Measurements from ENCODE around the gene LANCL2.
A peak's percentile ranks its signal among the peaks of the same experiment; 100 is the strongest.
"Not testable (repeated sequence)": the region's sequence is repeated elsewhere in the genome, so short reads cannot be mapped to it uniquely, and the experiment has no call there.

LANCL2 gene

DNA sequence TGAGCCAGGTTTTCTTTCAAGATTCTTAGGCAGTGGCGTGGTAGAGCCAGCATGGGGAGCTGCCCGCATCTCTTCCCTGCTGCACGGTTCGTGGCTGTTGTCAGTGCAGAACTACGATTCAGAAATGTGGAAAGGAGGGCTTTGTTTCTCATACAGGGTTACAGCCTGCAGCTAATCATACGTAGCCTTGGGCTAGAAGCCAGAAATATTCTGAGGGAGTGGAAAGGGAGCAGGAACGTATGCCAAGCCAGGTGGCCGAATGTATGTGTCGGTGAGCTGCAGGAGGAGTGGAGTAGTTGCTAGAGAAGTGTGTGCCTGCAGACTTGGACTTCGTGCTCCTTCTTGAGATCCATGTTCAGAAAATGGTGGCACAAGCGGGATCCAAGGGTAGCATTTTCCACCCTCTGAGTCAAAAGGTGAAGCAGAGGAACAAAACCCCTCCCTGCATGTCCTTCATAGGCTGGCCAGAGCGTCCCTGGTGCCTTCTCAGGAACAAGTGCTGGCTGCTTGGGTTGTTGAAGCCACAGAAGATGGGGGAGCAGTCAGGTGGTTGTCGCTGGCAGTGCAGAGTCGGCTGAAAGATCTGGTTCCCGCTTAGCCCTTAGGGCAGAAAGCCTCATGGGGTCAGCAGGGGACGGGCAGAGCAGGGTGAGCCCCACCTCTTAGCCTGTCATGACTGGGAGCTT is 40.9 kb downstream of the LANCL2 start:
- no peak for DNase-seq (ENCODE audit: low read depth)

DNA sequence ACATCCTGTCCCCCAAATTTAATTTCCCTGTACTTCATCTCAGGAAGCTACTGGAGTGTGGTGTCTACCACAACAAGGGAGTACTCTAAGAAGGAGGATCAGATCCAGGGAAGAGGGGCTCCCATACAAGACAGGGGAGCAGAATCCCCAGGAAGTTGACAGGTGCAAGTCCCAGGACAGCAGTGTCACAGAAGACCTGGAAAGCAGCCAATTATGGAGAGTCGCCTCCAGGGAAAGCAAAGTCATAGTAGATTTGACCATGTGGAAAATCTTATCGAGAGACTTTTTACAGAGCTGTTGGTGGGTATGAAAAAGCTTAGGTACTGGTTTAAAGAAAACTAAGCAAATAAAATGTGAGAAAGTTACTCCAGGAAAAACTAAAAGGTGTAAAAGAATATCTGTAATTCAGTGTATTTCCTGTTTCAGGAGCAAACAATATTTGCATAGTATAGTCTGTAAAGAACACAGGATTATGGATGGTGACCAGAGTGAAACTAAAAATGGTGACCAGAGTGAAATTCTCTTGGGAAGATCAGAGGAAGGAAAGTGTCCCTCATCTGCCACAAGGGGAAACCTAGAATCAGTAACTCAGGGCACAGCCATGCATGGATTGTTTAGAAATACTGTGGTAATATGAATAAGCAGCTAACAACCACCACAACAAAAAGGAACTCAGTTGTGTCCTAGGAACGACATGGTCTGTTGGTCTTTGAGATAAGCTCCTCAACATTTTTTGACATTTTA is 44.5 kb downstream of the LANCL2 start:
- no peak for DNase-seq (ENCODE audit: low read depth)

DNA sequence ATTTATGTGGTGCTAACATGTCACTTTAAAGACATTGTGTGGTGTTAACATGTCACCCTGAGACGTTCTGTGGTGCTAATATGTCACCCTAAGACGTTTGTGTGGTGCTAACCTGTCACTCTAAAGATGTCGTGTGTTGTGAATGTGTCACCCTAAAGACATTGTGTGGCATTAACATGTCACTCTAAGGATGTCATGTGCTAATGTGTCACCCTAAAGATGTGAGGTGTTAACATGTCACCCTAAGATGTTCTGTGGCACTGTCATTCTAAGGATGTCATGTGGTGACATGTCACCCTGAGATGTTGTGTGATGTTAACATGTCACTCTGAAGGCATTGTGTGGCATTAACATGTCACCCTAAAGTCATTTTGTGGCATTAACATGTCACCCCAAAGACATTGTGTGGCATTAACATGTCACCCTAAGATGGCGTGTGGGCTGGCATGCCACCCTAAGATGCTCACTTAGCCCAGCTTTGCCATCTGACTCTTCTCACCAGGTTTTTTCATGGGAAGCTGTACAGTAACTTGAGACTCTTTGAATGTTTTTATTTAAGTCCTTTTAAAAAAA is 45.6 kb downstream of the LANCL2 start:
- no peak for DNase-seq (ENCODE audit: low read depth)

DNA sequence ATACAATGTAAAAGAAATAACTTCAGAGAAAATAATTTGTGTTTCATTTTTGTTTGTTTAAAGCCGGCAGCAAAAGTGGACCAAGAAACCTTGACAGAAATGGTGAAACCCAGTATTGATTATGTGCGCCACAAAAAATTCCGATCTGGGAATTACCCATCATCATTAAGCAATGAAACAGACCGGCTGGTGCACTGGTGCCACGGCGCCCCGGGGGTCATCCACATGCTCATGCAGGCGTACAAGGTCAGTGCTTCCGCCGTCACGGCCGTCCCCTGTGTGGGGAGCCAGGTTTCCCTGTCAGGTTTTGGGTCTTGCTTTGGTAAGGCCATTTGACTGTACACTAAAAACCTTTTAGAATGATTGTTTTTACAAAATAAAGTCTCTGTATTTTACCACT is 46.7 kb downstream of the LANCL2 start:
- DNase-seq (ENCODE audit: low read depth): no peak

DNA sequence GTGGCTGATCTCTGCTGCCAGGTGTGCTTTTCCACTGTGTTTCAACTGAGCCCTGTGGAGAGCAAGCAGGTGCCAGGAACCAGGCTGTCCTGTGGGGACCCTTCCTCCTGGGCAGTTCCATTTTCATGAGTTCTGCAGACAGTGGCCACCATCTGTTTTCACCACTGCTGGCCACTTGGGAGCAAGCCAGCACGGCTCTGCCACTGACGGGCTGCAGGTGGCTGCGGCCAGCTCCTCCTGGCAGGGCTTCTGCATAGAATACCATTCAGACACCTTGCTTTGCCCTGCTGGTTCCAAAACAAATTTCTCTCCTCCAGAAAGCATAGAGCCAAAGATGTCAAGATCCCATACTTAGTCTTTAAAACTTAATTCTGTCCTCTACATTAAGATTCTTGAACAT is 48.3 kb downstream of the LANCL2 start:
- no peak for DNase-seq (ENCODE audit: low read depth)

DNA sequence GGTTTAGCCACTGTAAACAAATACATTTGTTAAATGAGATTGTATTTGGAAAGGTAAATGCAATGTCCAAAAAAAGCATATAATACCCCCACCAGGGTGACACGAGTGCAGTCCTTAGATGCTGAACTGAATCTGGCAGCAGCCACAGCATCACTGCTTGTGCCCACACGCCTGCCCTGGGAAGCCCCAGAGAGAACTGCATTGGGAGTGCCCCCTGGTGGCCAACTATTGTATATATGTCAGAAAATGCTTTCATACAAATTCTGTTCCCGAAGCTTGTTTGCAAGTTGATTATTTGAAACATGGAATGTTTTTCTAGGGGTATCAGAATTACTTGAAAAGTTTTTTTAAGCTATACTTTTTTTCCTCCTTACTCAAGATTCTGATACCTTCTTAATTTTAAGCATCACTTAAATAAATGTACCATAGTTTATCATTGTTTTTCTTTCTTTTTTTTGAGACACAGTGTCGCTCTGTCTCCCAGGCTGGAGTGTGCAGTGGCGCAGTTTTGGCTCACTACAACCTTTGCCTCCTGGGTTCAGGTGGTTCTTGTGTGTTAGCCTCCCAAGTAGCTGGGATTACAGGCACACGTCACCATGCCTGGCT is 50.1 kb downstream of the LANCL2 start:
- peak; percentile 55 for DNase-seq (ENCODE audit: low read depth)

DNA sequence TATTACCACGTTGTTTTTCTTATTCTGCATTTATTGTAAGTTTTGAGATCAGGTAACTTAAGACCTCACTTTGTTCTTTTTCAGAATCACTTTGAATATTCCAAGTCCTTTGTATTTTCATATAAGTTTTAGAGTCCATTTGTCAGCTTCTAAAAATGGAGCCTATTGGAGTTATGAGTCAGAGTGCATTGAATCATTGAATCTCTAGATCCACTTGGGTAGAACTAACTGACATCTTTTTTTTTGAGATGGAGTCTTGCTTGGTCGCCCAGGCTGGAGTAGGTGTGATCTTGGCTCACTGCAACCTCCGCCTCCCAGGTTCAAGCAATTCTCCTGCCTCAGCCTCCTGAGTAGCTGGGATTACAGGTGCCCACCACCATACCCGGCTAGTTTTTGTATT is 52.3 kb downstream of the LANCL2 start:
- not testable (repeated sequence) for DNase-seq (ENCODE audit: low read depth)

DNA sequence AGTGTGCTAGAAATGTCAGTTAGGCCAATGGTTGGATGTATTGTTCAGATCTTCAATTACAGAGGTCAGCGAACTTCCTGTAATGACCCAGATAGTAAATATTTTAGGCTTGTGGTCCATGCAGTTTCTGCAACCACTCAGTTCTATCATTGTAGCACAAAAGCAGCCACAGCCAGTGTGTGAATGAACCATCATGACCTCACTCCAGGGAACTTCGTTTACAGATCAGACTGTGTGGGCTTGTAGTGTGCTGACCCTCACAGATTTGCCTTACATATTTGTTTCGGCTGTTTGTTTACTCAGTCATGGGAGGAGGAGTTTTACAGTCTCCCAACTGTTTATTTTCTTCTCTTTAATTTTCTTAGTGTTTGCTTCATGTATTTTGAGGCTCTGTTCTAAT is 55.4 kb downstream of the LANCL2 start:
- no peak for DNase-seq (ENCODE audit: low read depth)

DNA sequence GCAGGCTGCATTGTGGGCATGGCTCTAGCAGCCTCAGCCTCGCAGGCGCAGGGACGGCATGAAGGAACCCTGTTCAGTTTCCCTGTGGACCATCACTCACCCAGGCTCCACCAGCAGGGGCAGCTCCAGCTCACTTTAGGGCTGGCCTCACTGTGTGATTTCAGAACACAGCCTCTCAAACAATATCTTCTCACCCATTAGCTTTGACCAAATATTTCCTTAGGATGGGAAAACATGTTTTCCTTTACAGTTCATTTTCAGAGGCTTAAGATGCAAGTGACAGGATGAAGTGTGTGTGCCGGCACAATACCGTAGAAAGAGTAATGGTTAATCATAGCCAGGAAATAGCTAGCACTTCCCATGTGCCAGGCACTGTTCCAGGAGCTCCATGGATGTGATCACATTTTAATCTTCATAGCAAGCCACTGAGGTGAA is 58.2 kb downstream of the LANCL2 start:
- no peak for DNase-seq (ENCODE audit: low read depth)

DNA sequence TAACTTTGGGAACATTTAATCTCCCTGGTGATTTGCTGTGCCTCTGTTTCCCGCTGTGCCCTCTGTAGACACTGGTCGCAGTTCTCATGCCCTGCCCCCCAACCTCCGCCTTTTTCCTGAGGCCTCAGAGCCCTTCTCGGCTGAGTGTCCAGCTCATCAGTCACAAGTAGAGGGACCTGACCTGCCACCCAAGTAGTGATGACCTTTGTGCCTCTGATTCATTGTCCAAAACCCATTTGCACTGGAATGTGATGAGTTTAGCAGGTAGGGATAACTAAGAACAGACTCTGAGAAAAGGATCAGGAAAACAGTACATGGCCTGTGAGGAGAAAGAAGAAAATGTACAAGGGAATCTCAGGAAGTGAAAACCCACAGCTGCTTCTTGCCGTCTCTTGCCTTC is 58.8 kb downstream of the LANCL2 start:
- DNase-seq (ENCODE audit: low read depth): no peak

DNA sequence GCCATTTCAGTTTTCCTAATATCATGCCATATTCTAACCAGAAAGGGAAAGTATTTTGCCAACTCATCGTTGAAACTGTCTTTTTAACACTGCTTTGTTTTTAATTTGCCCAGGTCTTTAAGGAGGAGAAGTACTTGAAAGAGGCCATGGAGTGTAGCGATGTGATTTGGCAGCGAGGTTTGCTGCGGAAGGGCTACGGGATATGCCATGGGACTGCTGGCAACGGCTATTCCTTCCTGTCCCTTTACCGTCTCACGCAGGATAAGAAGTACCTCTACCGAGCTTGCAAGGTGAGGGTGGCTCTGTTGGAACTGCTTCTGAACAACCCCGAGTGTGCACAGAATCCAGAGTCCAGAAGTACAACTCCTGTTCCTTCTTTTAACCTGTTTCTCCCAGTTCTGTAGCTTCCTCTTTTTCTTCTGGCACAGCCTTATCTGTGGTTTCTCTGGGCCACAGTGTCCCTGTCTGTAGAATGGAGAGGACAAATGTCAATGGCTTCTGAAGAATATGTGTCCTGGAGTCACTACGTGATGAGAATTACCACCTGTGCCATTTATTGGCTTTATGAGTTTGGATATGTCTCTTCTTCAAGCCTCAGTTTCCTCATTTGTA is 60.1 kb downstream of the LANCL2 start:
- DNase-seq (ENCODE audit: low read depth): no peak

DNA sequence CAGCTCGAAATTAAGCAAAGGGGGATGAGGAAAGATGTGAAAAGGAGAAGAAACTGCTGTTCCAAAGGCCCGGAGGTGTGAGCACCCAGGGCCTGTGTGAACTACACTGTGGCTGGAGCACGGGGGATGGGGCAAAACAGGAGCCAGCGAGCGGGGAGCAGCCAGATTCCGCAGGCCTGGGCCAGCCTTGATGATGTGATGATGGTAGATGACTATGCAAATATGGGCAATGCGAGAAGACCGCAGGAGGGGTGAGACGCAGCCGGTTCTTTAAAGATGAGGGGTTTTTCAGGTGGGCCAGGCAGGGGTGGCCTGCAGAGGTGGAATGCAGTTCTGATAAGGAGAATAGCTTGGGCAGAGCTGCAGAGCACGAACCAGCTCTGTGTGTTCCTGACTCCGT is 61.5 kb downstream of the LANCL2 start:
- no peak for DNase-seq (ENCODE audit: low read depth)

DNA sequence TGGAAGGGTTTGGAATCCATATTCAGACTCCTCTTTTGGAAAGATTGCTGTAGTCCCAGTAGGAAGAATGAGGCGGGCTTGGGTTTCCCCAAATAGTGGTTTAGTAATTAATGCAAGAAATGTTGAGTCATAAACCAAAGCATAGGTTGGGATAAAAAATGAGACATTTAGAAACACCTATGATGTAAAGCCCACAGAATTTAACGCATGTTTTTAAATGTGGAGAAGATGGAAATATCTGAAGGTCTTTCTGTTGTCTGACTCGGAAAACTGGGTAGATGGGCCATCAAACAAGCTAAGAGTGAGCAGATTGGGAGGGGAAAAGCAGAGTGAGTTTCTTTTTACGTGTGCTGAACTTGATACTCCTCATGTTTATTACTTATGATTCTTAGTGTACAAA is 62.2 kb downstream of the LANCL2 start:
- no peak for DNase-seq (ENCODE audit: low read depth)

DNA sequence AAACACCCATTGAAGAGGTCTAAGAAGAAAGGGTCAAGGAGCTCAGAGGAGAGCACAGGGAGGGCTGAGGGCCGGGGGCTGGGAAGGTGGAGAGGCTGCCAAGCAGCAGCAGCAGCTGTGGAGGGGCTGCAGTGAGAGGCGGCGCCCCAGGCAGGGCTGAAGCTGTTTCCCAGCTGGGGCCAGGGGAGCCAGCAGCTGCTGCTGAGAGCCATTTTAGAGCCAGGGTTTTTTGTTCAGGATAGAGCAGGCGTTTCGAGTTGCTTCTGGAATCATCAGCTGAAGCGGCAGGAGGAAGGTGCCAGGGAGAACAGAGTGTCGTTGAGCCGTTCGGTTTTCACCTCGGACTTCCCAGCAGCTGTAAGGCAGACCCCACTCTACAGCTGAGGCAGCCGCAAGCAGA is 62.7 kb downstream of the LANCL2 start:
- DNase-seq (ENCODE audit: low read depth): no peak

DNA sequence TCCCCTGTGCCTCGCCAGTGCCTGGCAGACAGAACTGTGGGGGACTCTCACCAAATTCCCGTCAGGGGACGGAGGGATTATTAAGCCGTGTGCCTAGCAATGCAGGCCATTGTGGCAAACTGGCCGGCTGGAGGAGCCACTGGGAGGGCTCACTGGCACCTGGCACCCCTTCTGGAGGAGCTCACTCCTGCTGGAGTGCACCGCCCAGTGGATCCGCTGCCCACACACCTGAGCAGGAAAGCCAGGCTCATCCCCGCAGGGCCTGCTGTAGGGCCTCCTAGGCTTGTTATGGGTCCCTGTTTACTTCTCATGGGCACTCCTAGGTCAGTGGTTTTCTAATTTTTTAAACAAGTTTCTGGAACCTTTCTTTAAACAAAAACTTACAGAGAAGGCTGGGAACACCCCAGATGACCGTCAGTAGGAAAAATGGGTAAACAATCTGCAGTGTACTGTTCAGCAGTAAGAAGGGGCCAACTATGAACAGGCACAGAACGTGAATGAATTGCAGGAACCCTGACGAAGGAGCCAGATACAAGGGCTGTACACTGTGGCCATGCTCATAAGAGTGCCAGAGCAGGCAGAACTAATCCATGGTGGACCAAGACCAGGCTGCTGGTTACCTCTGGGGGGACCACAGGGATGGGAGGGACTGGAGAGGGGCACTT is 64.8 kb downstream of the LANCL2 start:
- DNase-seq (ENCODE audit: low read depth): no peak

DNA sequence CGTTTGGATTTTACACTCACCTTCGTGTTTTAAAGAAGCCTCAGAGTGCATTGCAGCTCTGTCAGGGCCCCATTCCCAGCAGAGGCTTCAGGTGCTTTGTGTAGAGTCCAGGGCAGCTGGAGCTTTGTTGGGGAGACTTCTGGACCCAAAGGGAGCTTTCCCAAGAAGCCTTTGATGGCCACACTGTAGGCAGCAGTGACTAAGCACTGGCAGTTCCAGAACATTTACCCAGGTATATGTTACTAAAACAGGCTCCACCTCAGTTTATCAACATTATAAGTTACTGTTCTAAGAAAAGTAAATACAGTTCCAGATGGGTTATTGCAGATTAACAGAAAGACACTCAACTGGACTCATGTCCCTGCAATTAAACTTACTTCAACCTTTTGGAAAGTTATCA is 66.8 kb downstream of the LANCL2 start:
- no peak for DNase-seq (ENCODE audit: low read depth)

DNA sequence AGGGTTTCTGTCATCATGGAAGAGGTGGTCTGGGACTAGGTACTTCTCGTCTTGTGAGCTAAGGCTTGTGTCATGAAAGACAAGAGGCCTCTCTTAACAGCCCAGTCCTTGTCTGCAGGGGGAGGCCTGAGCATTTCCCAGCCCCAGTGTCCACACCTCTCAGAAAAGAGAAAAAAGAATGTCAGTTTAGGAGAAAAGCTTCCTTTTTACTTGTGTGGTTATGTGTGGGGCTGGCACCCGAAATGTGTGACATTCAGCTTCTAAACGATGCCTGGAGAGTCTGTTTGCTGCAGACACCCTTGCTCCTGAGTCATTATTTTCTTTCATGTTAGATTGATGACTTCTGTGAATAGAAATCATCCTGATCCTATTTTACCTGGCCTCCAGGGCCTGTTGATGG is 67.4 kb downstream of the LANCL2 start:
- DNase-seq (ENCODE audit: low read depth): no peak

DNA sequence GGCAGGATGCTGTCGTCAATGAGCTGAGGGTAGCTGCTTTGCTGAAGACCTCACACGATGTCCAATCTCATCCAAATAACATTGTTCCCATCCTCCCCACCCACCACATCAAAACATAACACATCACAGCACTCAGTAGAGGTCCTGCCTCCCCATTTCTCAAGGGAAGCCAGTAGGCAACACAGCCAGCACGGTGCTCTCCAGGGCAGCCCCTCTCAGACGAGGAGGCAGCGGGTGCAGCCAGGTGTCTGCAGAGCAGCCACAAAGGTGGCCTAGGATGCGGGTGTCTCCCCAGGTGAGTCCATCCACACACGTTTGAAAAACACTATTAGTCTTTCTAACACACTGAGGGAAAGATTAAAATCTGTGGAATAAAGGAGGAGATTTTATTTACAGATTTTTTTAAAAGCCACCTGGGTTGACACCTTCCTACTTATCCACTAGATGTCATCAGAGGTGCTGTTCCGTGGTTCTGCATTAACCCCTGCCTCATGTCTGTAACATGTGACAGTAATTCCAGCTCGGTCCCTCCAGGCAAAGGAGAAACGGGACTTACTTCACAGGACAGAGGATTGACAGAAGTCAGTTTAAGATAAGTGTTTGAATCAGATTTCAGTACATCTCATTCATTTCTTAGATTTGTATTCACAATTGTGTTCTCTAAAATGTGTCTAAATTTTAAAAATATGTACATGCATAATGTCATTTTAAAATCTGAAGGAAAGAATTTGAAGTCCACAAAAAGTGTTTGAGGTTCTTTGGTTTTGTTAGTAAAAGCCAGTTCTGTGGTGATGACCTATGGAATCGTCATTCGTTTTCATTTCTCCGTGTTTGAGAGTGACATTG is 68.0 kb downstream of the LANCL2 start:
- DNase-seq (ENCODE audit: low read depth): no peak

DNA sequence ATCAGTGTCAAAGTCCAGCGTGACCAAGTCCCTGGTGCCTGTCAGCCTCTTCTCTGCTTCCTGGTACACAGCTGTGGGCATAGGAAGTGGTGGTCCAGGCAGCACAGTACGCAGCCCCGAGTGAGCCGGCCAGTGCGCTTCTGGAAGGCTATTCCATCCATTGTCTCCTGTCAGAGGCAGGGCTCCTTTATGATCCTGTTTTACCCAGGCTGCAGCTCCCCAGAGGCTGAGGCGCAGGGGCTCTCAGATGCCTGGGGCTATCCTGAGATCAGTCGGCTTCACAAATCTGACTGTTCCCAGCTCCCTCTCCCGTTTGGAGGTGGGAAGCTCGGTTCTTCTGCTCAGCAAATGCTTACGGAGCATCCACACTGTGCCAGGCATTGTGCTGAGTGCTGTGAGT is 70.3 kb downstream of the LANCL2 start:
- DNase-seq (ENCODE audit: low read depth): no peak

DNA sequence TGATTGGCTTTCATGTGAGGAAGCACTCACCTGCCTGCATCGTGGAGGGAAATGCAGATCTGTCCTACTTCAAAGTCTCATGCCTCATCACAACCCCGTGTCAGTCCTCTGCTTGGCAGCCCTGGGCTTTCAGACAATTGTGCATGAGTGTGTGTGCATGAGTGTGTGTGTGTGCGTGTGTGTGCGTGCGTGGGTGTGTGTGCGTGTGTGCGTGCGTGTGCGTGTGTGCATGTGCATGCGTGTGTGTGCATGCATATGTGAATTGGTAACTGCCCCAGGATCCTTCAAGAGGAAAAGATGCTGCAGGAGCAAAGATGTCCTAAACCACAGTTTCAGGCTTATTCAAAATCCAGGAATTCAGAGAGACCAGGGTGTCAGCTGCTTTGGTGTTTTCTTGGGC is 71.3 kb downstream of the LANCL2 start:
- no peak for DNase-seq (ENCODE audit: low read depth)

DNA sequence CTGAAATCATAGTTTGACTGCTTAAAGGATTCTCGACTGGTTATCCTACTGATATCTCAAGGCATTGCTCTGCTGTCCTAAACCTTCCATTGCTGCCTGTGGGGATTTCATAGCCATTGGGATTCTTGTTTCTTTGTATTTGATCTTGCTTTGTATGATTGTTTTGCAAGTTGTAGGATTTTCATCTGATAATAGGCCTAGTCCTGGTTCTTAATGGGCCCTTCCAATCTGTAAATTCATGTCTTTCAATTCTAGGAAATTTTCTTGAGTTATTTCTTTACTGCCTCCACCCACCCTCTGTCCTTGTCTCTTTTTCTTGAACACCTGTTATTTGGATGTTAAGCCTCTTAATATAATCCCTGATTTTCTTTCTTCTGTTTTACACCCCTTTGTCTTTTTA is 72.2 kb downstream of the LANCL2 start:
- DNase-seq (ENCODE audit: low read depth): no peak
